Fibroblast of lung (primary cell): ENCODE results near the gene FILIP1L.

Experiments
- CTCF ChIP-seq, 2 donors: IDR thresholded peaks in 1 of 2; conservative IDR thresholded peaks in 1 of 2; 1 replicate in 1 of 2; 2 replicates in 1 of 2; pipeline ENCODE4 v1.5.1; 2011 to 2012; ENCODE audit warnings: low read length in 2 of 2, control low read depth in 1 of 2, inconsistent platforms in 1 of 2, low read depth in 1 of 2, mild to moderate bottlenecking in 1 of 2
- EZH2 ChIP-seq: IDR thresholded peaks from 2 replicates; pipeline ENCODE4 v1.5.1; 2012; ENCODE audit warnings: low read length, control low read depth, mild to moderate bottlenecking; ENCODE audit errors: missing control alignments

- TF ChIP-seq CTCF (conservative IDR thresholded peaks at IDR 0.05 in 1 of 2, IDR thresholded peaks at IDR 0.05 in 1 of 2; ENCODE audit: low read depth in 1 of 2, low read length in 2 of 2) (no peak), EZH2 (no peak)
Observed at GRCh38 chr3:100045696-100046095, 68.6 kb downstream of the FILIP1L start.
